ENCODE measurements around the gene ZSWIM5.

- no peak for TF ChIP-seq POLR2AphosphoS5 (IDR thresholded peaks at IDR 0.05; ENCODE audit: borderline replicate concordance, low read depth, low read length)
- TF ChIP-seq EZH2 (IDR thresholded peaks at IDR 0.05): no peak
- no peak for TF ChIP-seq FOXP2 (optimal IDR thresholded peaks at IDR 0.05; ENCODE audit: control extremely low read depth, extremely low read length, insufficient read depth)
Observed at GRCh38 chr1:45016767-45017166, 189.6 kb downstream of the ZSWIM5 start.
